BJ (cell line): ENCODE measurements around the gene PPP1R3F. TPM values are rescaled to one million over a fixed set of nuclear protein-coding genes. Genes with fewer than 3 reads are reported as not detected.

Experiments
- CTCF ChIA-PET: fragments of 350-600 bp; formaldehyde crosslinking; extraction: SDS; loops from one replicate; lab custom pipeline; 2021; ENCODE audit warnings: antibody characterized with exemption, inconsistent platforms; lab: Yijun Ruan, JAX
- POLR2A ChIA-PET: fragments of 300-600 bp; sonication (Branson Sonifier 250); formaldehyde crosslinking; extraction: SDS; loops from one replicate; lab custom pipeline; 2021; ENCODE audit warnings: antibody characterized with exemption; lab: Charles Lee
- DNase-seq: peaks from one replicate; pipeline ENCODE4 v3.0.0-alpha.2; 2011; ENCODE audit warnings: low read depth
- H3K27me3 ChIP-seq: 2 replicates; pipeline ENCODE4 v1.6.0; 2011; ENCODE audit warnings: low read length; ENCODE audit not compliant: control insufficient read depth, insufficient read depth
- H3K36me3 ChIP-seq: 2 replicates; pipeline ENCODE4 v1.5.1; 2011; ENCODE audit warnings: low read length; ENCODE audit not compliant: control insufficient read depth, insufficient read depth
- H3K4me3 ChIP-seq: 2 replicates; pipeline ENCODE4 v1.5.1; 2011; ENCODE audit warnings: low read depth, mild to moderate bottlenecking, control low read depth, low read length
- CTCF ChIP-seq: IDR thresholded peaks from 2 replicates; pipeline ENCODE4 v1.5.1; 2011; ENCODE audit warnings: low read depth, mild to moderate bottlenecking, control low read depth, inconsistent platforms, low read length, moderate library complexity; ENCODE audit not compliant: insufficient read depth
- polyA plus RNA-seq: library from polyadenylated mRNA; depleted of rRNA; stranded (reverse); fragments of >200 nt; gene quantifications from 2 replicates; pipeline ENCODE4 v1.2.3, GENCODE V29; 2011

Gene PPP1R3F
- polyA plus RNA-seq, 1 experiment, result 3.5 TPM

- no peak for DNase-seq
- ChIA-PET CTCF (no interaction called here), POLR2A (no interaction called here)
- H3K4me3 ChIP-seq, result no peak overlapping the region
- H3K36me3 ChIP-seq, result no peaks in the 10 kb centered on the region
- no peaks in the 10 kb centered on the region for H3K27me3 ChIP-seq
- no peak for TF ChIP-seq CTCF
These were observed 41.9 kb upstream of the PPP1R3F start for GRCh38 chrX:49227726-49228125.

- no peak for TF ChIP-seq CTCF
- H3K4me3 ChIP-seq, result no peak overlapping the region
- ChIA-PET CTCF (no interaction called here), POLR2A (no interaction called here)
- H3K36me3 ChIP-seq, result no peaks in the 10 kb centered on the region
- DNase-seq, result no peak
- H3K27me3 ChIP-seq, result no peaks in the 10 kb centered on the region
These were observed 41.4 kb upstream of the PPP1R3F start for GRCh38 chrX:49228185-49228584.

- TF ChIP-seq CTCF, result peak; percentile 20
- ChIA-PET CTCF (no interaction called here), POLR2A (no interaction called here)
- Histone ChIP-seq H3K27me3 (no peaks in the 10 kb centered on the region), H3K4me3 (no peak overlapping the region), H3K36me3 (no peaks in the 10 kb centered on the region)
- DNase-seq, result no peak
These were observed 38.9 kb upstream of the PPP1R3F start for GRCh38 chrX:49230500-49231232.

- no peaks in the 10 kb centered on the region for H3K27me3 ChIP-seq
- DNase-seq, result no peak
- no peaks in the 10 kb centered on the region for H3K36me3 ChIP-seq
- ChIA-PET POLR2A (no interaction called here), CTCF (no interaction called here)
- TF ChIP-seq CTCF, result no peak
- no peak overlapping the region for H3K4me3 ChIP-seq
These were observed 38.1 kb upstream of the PPP1R3F start for GRCh38 chrX:49231333-49232000.

GRCh38 chrX:49232525-49232924, 37.1 kb upstream of the PPP1R3F start:
- CTCF ChIA-PET, result no interaction called here
- no peaks in the 10 kb centered on the region for H3K27me3 ChIP-seq
- no peak overlapping the region for H3K4me3 ChIP-seq
- POLR2A ChIA-PET, result no interaction called here
- no peaks in the 10 kb centered on the region for H3K36me3 ChIP-seq
- no peak for DNase-seq
- TF ChIP-seq CTCF, result no peak
